ENCODE results near the gene CHTF18.

DNA sequence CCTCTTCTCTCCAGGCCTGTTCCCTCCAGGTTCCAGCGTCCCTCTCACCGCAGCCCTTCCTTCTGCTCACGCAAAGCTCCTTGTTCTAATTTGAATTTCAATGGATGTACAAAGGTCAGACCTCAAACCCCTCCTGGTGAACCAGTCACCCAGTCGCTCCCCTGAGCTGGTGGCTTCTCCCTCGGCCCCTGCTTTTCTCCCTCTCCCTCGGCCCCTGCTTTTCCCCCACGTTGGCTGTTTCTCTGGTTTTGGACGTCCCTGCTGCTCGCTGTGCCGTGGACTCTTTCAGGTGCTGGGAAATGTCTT is 36.5 kb upstream of the CHTF18 start:
- TF ChIP-seq CTCF (conservative IDR thresholded peaks at IDR 0.05; ENCODE audit: low read length) (no peak), EZH2phosphoT487 (IDR thresholded peaks at IDR 0.05; ENCODE audit: borderline replicate concordance, low read depth, low read length) (no peak)

Data from OCI-LY7 (cell line).